Astrocyte (in vitro differentiated cells and primary cell): ENCODE data around the gene KRT76. TPM values are rescaled to one million over a fixed set of nuclear protein-coding genes. Genes with fewer than 3 reads are reported as not detected.

ENCODE experiments used
- DNase-seq: peaks from one replicate; pipeline ENCODE4 v3.0.0-alpha.2; 2010; ENCODE audit warnings: low read depth
- FAIRE-seq: peaks from 2 replicates; lab custom pipeline; 2011; peaks lifted over from hg19 to GRCh38; lab: Jason Lieb, UNC
- H2AFZ ChIP-seq: 2 replicates; pipeline ENCODE4 v1.6.0; 2012; ENCODE audit warnings: low read depth, low read length, inconsistent platforms
- H3K27ac ChIP-seq: 2 replicates; pipeline ENCODE4 v1.5.1; 2011; ENCODE audit warnings: low read depth, low read length, inconsistent platforms
- H3K27me3 ChIP-seq: 2 replicates; pipeline ENCODE4 v1.6.0; 2011; ENCODE audit warnings: low read length, inconsistent platforms; ENCODE audit not compliant: insufficient read depth
- H3K36me3 ChIP-seq: 2 replicates; pipeline ENCODE4 v1.5.1; 2011; ENCODE audit warnings: low read length, inconsistent platforms; ENCODE audit not compliant: insufficient read depth
- H3K4me1 ChIP-seq: 2 replicates; pipeline ENCODE4 v1.5.1; 2011; ENCODE audit warnings: low read length, inconsistent platforms; ENCODE audit not compliant: insufficient read depth
- H3K4me2 ChIP-seq: 2 replicates; pipeline ENCODE4 v1.6.0; 2012; ENCODE audit warnings: low read length, inconsistent platforms
- H3K4me3 ChIP-seq: 2 replicates; pipeline ENCODE4 v1.5.1; 2011; ENCODE audit warnings: low read depth, mild to moderate bottlenecking, low read length, inconsistent platforms; ENCODE audit not compliant: insufficient read depth
- H3K79me2 ChIP-seq: 2 replicates; pipeline ENCODE4 v1.6.0; 2012; ENCODE audit warnings: mild to moderate bottlenecking, low read length, inconsistent platforms; ENCODE audit not compliant: insufficient read depth
- H3K9ac ChIP-seq: 2 replicates; pipeline ENCODE4 v1.6.0; 2012; ENCODE audit warnings: mild to moderate bottlenecking, low read length, inconsistent platforms
- H3K9me3 ChIP-seq: 2 replicates; pipeline ENCODE4 v1.5.1; 2012; ENCODE audit warnings: low read depth, mild to moderate bottlenecking, low read length, inconsistent platforms; ENCODE audit not compliant: insufficient read depth
- H4K20me1 ChIP-seq: 2 replicates; pipeline ENCODE4 v1.6.0; 2012; ENCODE audit warnings: low read length, inconsistent platforms; ENCODE audit not compliant: insufficient read depth
- H3K27ac Mint-ChIP-seq: one replicate; pipeline ENCODE4 v1.8.0; 2021; ENCODE audit warnings: mild to moderate bottlenecking, mixed read lengths; ENCODE audit not compliant: unreplicated experiment
- H3K27me3 Mint-ChIP-seq: one replicate; pipeline ENCODE4 v1.8.0; 2021; ENCODE audit warnings: low read depth, mixed read lengths; ENCODE audit not compliant: unreplicated experiment
- H3K36me3 Mint-ChIP-seq: one replicate; pipeline ENCODE4 v1.8.0; 2021; ENCODE audit warnings: low read depth, mixed read lengths; ENCODE audit not compliant: unreplicated experiment
- H3K4me1 Mint-ChIP-seq: one replicate; pipeline ENCODE4 v1.8.0; 2021; ENCODE audit warnings: low read depth, mixed read lengths; ENCODE audit not compliant: unreplicated experiment
- H3K4me3 Mint-ChIP-seq: one replicate; pipeline ENCODE4 v1.8.0; 2021; ENCODE audit warnings: mild to moderate bottlenecking, moderate library complexity, mixed read lengths; ENCODE audit not compliant: unreplicated experiment
- H3K9me3 Mint-ChIP-seq: one replicate; pipeline ENCODE4 v1.8.0; 2021; ENCODE audit warnings: mild to moderate bottlenecking, mixed read lengths; ENCODE audit not compliant: unreplicated experiment
- EZH2 ChIP-seq: IDR thresholded peaks from 2 replicates; pipeline ENCODE4 v1.6.1; 2012; ENCODE audit warnings: mild to moderate bottlenecking, low read length, inconsistent platforms; ENCODE audit not compliant: insufficient read depth
- total RNA-seq: library from RNA; stranded (reverse); gene quantifications from 2 replicates; pipeline ENCODE4 v1.2.1, GENCODE V29; 2021
- TF ChIP-seq, protein P1 (sequence below): IDR thresholded peaks from 2 replicates; pipeline ENCODE4 v1.5.1; 2011; ENCODE audit warnings: low read depth, mild to moderate bottlenecking, inconsistent platforms, low read length, moderate library complexity; ENCODE audit not compliant: insufficient read depth

Gene KRT76
- total RNA-seq, 1 donor from 2014 or later = not detected

DNA sequence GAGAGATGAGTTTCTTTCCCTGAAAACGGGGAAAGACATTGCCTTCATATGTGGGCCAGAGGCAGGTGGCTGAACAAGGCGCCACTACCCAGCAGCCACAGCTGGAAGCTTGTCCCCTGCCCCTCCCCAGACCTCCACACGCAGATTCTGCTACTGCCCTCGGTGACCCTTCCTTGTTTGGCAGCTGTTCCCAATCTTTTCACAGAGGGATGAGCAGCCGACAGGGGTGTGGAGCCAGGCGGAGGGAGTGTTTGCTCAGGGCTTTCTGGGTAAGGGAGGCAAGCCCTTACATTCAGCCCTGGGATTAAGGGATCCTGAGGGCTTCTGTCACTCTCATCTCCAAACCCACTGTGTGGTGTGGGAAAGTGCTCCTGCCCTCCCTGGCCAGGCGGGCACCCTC, 41.2 kb upstream of the KRT76 start:
- Mint-ChIP-seq H3K4me1 (peaks cover 7% of the 10 kb centered on the region), H3K4me3 (no peak overlapping the region), H3K9me3 (no peaks in the 10 kb centered on the region), H3K36me3 (peaks cover 6% of the 10 kb centered on the region), H3K27me3 (peaks cover 64% of the 10 kb centered on the region), H3K27ac (no peak overlapping the region)
- Histone ChIP-seq H3K27ac (no peak overlapping the region), H2AFZ (no peak overlapping the region), H3K79me2 (no peaks in the 10 kb centered on the region), H3K9ac (no peak overlapping the region), H3K4me2 (no peak overlapping the region), H3K4me3 (no peak overlapping the region), H3K9me3 (no peaks in the 10 kb centered on the region), H3K4me1 (peaks cover 6% of the 10 kb centered on the region), H4K20me1 (no peaks in the 10 kb centered on the region), H3K27me3 (peaks cover 4% of the 10 kb centered on the region), H3K36me3 (no peaks in the 10 kb centered on the region)
- TF ChIP-seq, protein P1, sequence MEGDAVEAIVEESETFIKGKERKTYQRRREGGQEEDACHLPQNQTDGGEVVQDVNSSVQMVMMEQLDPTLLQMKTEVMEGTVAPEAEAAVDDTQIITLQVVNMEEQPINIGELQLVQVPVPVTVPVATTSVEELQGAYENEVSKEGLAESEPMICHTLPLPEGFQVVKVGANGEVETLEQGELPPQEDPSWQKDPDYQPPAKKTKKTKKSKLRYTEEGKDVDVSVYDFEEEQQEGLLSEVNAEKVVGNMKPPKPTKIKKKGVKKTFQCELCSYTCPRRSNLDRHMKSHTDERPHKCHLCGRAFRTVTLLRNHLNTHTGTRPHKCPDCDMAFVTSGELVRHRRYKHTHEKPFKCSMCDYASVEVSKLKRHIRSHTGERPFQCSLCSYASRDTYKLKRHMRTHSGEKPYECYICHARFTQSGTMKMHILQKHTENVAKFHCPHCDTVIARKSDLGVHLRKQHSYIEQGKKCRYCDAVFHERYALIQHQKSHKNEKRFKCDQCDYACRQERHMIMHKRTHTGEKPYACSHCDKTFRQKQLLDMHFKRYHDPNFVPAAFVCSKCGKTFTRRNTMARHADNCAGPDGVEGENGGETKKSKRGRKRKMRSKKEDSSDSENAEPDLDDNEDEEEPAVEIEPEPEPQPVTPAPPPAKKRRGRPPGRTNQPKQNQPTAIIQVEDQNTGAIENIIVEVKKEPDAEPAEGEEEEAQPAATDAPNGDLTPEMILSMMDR = no peak
- no peak for TF ChIP-seq EZH2
- DNase-seq = no peak
- no peak for FAIRE-seq

GRCh38 chr12:52817699-52818238, 40.6 kb upstream of the KRT76 start:
- H2AFZ ChIP-seq = no peak overlapping the region

More at GRCh38 chr12:52817699-52818238, 40.6 kb upstream of the KRT76 start:
- Mint-ChIP-seq H3K27me3 (peaks cover 62% of the 10 kb centered on the region), H3K4me1 (peaks cover 7% of the 10 kb centered on the region), H3K36me3 (peaks cover 4% of the 10 kb centered on the region), H3K4me3 (no peak overlapping the region), H3K27ac (no peak overlapping the region), H3K9me3 (no peaks in the 10 kb centered on the region)
- no peaks in the 10 kb centered on the region for H3K36me3 ChIP-seq
- no peak overlapping the region for H3K4me3 ChIP-seq
- H3K27ac ChIP-seq = no peak overlapping the region
- no peaks in the 10 kb centered on the region for H4K20me1 ChIP-seq
- peaks cover 6% of the 10 kb centered on the region for H3K4me1 ChIP-seq
- no peaks in the 10 kb centered on the region for H3K9me3 ChIP-seq
- FAIRE-seq = no peak
- DNase-seq = no peak
- no peak overlapping the region for H3K9ac ChIP-seq
- no peak overlapping the region for H3K4me2 ChIP-seq
- H3K27me3 ChIP-seq = peaks cover 4% of the 10 kb centered on the region
- TF ChIP-seq, protein P1 = no peak
- TF ChIP-seq EZH2 = no peak
- no peaks in the 10 kb centered on the region for H3K79me2 ChIP-seq
